HepG2 (cell line): ENCODE results near the gene PSMB8. TPM values are rescaled to one million over a fixed set of nuclear protein-coding genes. Genes with fewer than 3 reads are reported as not detected.
"Not testable (repeated sequence)": the region's sequence is repeated elsewhere in the genome, so short reads cannot be mapped to it uniquely, and the experiment has no call there.

Experiments used
- ATAC-seq: fragments of 200-7000 bp; cut with Tn5 transposase; 3 replicates; pipeline ENCODE4 v1.9.1; 2020; ENCODE audit warnings: mild to moderate bottlenecking, moderate library complexity
- BruUV-seq: library from RNA; stranded (reverse); fragments of 400-500 nt; replicated peaks from 2 replicates; lab custom pipeline; 2021; lab: Mats Ljungman, UMichigan
- CTCF ChIA-PET: fragments of 300-600 bp; formaldehyde crosslinking; extraction: SDS; loops from one replicate; lab custom pipeline; 2021; ENCODE audit warnings: low total read pairs, inconsistent platforms, low intra/inter-chr PET ratio; lab: Yijun Ruan, JAX
- POLR2A ChIA-PET: fragments of 350-600 bp; sonication (Branson Sonifier 250); formaldehyde crosslinking; loops from one replicate; lab custom pipeline; 2020; ENCODE audit warnings: antibody characterized with exemption, inconsistent platforms; lab: Yijun Ruan, JAX
- DNase-seq: peaks from one replicate; pipeline ENCODE4 v3.0.0-alpha.2; 2015; ENCODE audit warnings: low spot score
- FAIRE-seq: peaks from 3 replicates; lab custom pipeline; 2011; peaks lifted over from hg19 to GRCh38; lab: Jason Lieb, UNC
- H2AFZ ChIP-seq: one replicate; pipeline ENCODE4 v1.6.1; 2011; ENCODE audit warnings: low read length, inconsistent platforms
- H3K27ac ChIP-seq: fragments of 300-600 bp; 3 replicates; pipeline ENCODE4 v1.8.0; 2011; ENCODE audit warnings: mixed run types, mild to moderate bottlenecking, mixed read lengths, low read length, inconsistent platforms; ENCODE audit not compliant: insufficient read depth; ENCODE audit errors: extremely low read length
- H3K27me3 ChIP-seq, 2 experiments: fragments of 200-600 bp in 1 of 2; 2 replicates in 1 of 2; 3 replicates in 1 of 2; pipeline versions ENCODE4 v1.6.0 to v1.8.0; 2011; ENCODE audit warnings: low read length in 2 of 2, mild to moderate bottlenecking in 2 of 2, moderate library complexity in 2 of 2, inconsistent platforms in 1 of 2; ENCODE audit not compliant: insufficient read depth in 2 of 2, control insufficient read depth in 1 of 2
- H3K36me3 ChIP-seq, 2 experiments: fragments of 200-600 bp in 1 of 2; replicated peaks in 1 of 2; 2 replicates in 1 of 2; 3 replicates in 1 of 2; pipeline versions ENCODE4 v1.5.1 to v1.8.0; 2011; ENCODE audit warnings: low read length in 2 of 2, inconsistent platforms in 1 of 2; ENCODE audit not compliant: insufficient read depth in 2 of 2, control insufficient read depth in 1 of 2
- H3K4me1 ChIP-seq: 2 replicates; pipeline ENCODE4 v1.5.1; 2012; ENCODE audit warnings: low read length, inconsistent platforms; ENCODE audit not compliant: insufficient read depth
- H3K4me2 ChIP-seq: 2 replicates; pipeline ENCODE4 v1.6.0; 2011; ENCODE audit warnings: low read depth, low read length, inconsistent platforms
- H3K4me3 ChIP-seq, 3 experiments: fragments of 200-600 bp in 1 of 3; sonication (generic), shearing (Covaris generic) in 1 of 3; replicated peaks in 1 of 3; 2 replicates each; pipeline ENCODE4 v1.5.1; 2011 to 2016; ENCODE audit warnings: low read length in 3 of 3, inconsistent platforms in 2 of 3, low read depth in 2 of 3, mild to moderate bottlenecking in 2 of 3, control low read depth in 1 of 3, mixed read lengths in 1 of 3; ENCODE audit not compliant: insufficient read depth in 1 of 3
- H3K79me2 ChIP-seq: one replicate; pipeline ENCODE4 v1.6.1; 2011; ENCODE audit warnings: low read length, inconsistent platforms; ENCODE audit not compliant: insufficient read depth
- H3K9ac ChIP-seq: 2 replicates; pipeline ENCODE4 v1.6.0; 2011; ENCODE audit warnings: mild to moderate bottlenecking, low read depth, low read length, inconsistent platforms; ENCODE audit not compliant: insufficient read depth
- H3K9me3 ChIP-seq: 2 replicates; pipeline ENCODE4 v1.5.1; 2012; ENCODE audit warnings: mild to moderate bottlenecking, low read length
- H4K20me1 ChIP-seq: 2 replicates; pipeline ENCODE4 v1.6.0; 2011; ENCODE audit warnings: inconsistent platforms, mild to moderate bottlenecking, low read length, moderate library complexity; ENCODE audit not compliant: insufficient read depth
- ELF3 ChIP-seq: IDR thresholded peaks from 2 replicates; pipeline ENCODE4 v1.6.1; 2016; ENCODE audit warnings: missing genetic modification reagents, missing compliant biosample characterization
- KAT8 ChIP-seq: IDR thresholded peaks from 2 replicates; pipeline ENCODE4 v1.6.1; 2016; ENCODE audit warnings: missing genetic modification reagents, missing compliant biosample characterization
- KMT2A ChIP-seq: sonication (generic); formaldehyde crosslinking; IDR thresholded peaks from 2 replicates; pipeline ENCODE4 v1.4.0; 2020; ENCODE audit warnings: missing genetic modification reagents
- MEF2D ChIP-seq: sonication (generic); formaldehyde crosslinking; IDR thresholded peaks from 2 replicates; pipeline ENCODE4 v1.5.1; 2020; ENCODE audit warnings: mild to moderate bottlenecking, missing genetic modification reagents
- NBN ChIP-seq: fragments of 450-650 bp; conservative IDR thresholded peaks from 2 replicates; pipeline ENCODE4 v1.6.1; 2017
- PTBP1 ChIP-seq: fragments of 200-400 bp; formaldehyde crosslinking; IDR thresholded peaks from 2 replicates; pipeline ENCODE4 v1.6.1; 2018; ENCODE audit warnings: low read length, low read depth; ENCODE audit not compliant: poor library complexity, severe bottlenecking
- SIX4 ChIP-seq: sonication (generic); formaldehyde crosslinking; IDR thresholded peaks from 2 replicates; pipeline ENCODE4 v1.4.0; 2020; ENCODE audit warnings: missing genetic modification reagents
- ZBTB7B ChIP-seq: sonication (generic); formaldehyde crosslinking; IDR thresholded peaks from 2 replicates; pipeline ENCODE4 v1.4.0; 2020; ENCODE audit warnings: missing genetic modification reagents
- ZNF674 ChIP-seq: sonication (generic); formaldehyde crosslinking; IDR thresholded peaks from 2 replicates; pipeline ENCODE4 v1.5.0; 2020; ENCODE audit warnings: low read depth, mild to moderate bottlenecking, missing genetic modification reagents
- WGBS: methylation state at CpG from one replicate; pipeline ENCODE4 v1.1.6; 2017; ENCODE audit warnings: low lambda C conversion rate; 5-methylcytosine and 5-hydroxymethylcytosine counted together
- in situ Hi-C: cut with HindIII; loops from 2 replicates; pipeline ENCODE4 v1.10.0; 2017; ENCODE audit warnings: low pct_unique_long_range_greater_than_20kb; ENCODE audit not compliant: extremely low pct_ligation_motif_present
- intact Hi-C: fragments of 100-400 bp; cut with micrococcal nuclease; formaldehyde crosslinking; loops from one replicate; pipeline ENCODE4 v1.10.0; 2022; ENCODE audit not compliant: unreplicated experiment
- polyA plus RNA-seq, 8 experiments: library from polyadenylated mRNA; depleted of rRNA in 3 of 8; stranded (reverse) in 7 of 8; unstranded in 1 of 8; fragments of >200 nt; fragmentation: Illumina TruSeq in 4 of 8; extraction: Trizol in 4 of 8; gene quantifications; 2 replicates each; pipeline versions ENCODE4 v1.2.1 to v1.2.3, GENCODE V29; 2011 to 2016; ENCODE audit warnings: low read depth in 4 of 8, missing spikeins in 1 of 8, mixed read lengths in 1 of 8; ENCODE audit not compliant: insufficient read depth in 1 of 8
- total RNA-seq, 5 experiments: library from RNA; depleted of rRNA; stranded (reverse); fragments of >200 nt; fragmentation: Illumina TruSeq; extraction: Trizol; gene quantifications; 2 replicates each; pipeline ENCODE4 v1.2.3, GENCODE V29; 2016; ENCODE audit warnings: low read depth in 1 of 5

Gene PSMB8
- total and polyA plus RNA-seq, 2 of the 13 experiments (the other 11 are each of a cell fraction or from before 2014, with no cell fraction given): 30.7 to 64.7 TPM

- FAIRE-seq: no peak
- no peak overlapping the region for H3K27ac ChIP-seq
- WGBS: 4% methylated on average over 2 of the region's 2 CpGs
- H3K9me3 ChIP-seq: no peaks in the 10 kb centered on the region
- POLR2A ChIA-PET: no interaction called here
- no peak overlapping the region for H2AFZ ChIP-seq
- intact Hi-C loops: no loop called here
- H3K79me2 ChIP-seq: no peaks in the 10 kb centered on the region
- ATAC-seq: no peak
- CTCF ChIA-PET: interaction anchor here (1.1 kb wide), 1 partner anchor 9 kb away, joined by 3 read pairs; no protein-coding TSS in a partner anchor
- no peak overlapping the region for H3K9ac ChIP-seq
- DNase-seq: no peak
- in situ Hi-C loops: no loop called here
- no TSS peak for BruUV-seq
- H3K4me1 ChIP-seq: no peaks in the 10 kb centered on the region
- no peak overlapping the region for H3K4me3 ChIP-seq
- H3K4me2 ChIP-seq: no peak overlapping the region
- peaks cover 0 to 10% of the 10 kb centered on the region in 2 experiments; a peak in 1 of 5 replicates for H3K27me3 ChIP-seq
- TF ChIP-seq SIX4: no peak
- no peak for TF ChIP-seq PTBP1
- no peak for TF ChIP-seq MEF2D
- no peak for TF ChIP-seq NBN
- TF ChIP-seq ELF3 (CRISPR knock-in tag): no peak
- TF ChIP-seq ZNF674: no peak
- no peak for TF ChIP-seq KMT2A (CRISPR knock-in tag)
- no peak for TF ChIP-seq KAT8 (CRISPR knock-in tag)
- no peak for TF ChIP-seq ZBTB7B (CRISPR knock-in tag)
- no peaks in the 10 kb centered on the region for H4K20me1 ChIP-seq
- H3K36me3 ChIP-seq: no peaks in the 10 kb centered on the region
These were observed 32.8 kb upstream of the PSMB8 start for GRCh38 chr6:32876603-32877002.

GRCh38 chr6:32873947-32874346 lies 30.1 kb upstream of the PSMB8 start:
- H3K9ac ChIP-seq, intact Hi-C loops, H3K4me1 ChIP-seq, H3K9me3 ChIP-seq, H4K20me1 ChIP-seq, H3K36me3 ChIP-seq, CTCF ChIA-PET, H3K4me2 ChIP-seq, FAIRE-seq, in situ Hi-C loops, DNase-seq, BruUV-seq, H2AFZ ChIP-seq, POLR2A ChIA-PET, H3K4me3 ChIP-seq, ATAC-seq, H3K27me3 ChIP-seq, H3K27ac ChIP-seq, H3K79me2 ChIP-seq: not testable (repeated sequence)
- WGBS: 6% methylated on average over 1 of the region's 1 CpG
